Measurements from ENCODE around the gene COX5A.
A peak's percentile ranks its signal among the peaks of the same experiment; 100 is the strongest.

COX5A gene

GRCh38 chr15:74873036-74873755 is 64.7 kb downstream of the COX5A start, which contains the start of gene SCAMP2:
SCAMP2 (minus strand) TSS chr15:74873365; CDS start chr15:74873255, 110 bp downstream.
- peak; percentile 74 to 81 for DNase-seq (ENCODE audit: extremely low read depth in 1 of 2, low read depth in 1 of 2)

GRCh38 chr15:74872702-74873035 is 65.2 kb downstream of the COX5A start:
- DNase-seq (ENCODE audit: extremely low read depth in 1 of 2, low read depth in 1 of 2): no peak

- no peak for DNase-seq (ENCODE audit: extremely low read depth in 1 of 2, low read depth in 1 of 2)
These were observed 67.2 kb downstream of the COX5A start for GRCh38 chr15:74870436-74871215.

Measured in activated CD8-positive, alpha-beta memory T cell treated with anti-CD3 and anti-CD28 coated beads for 1 hour (primary cell).